Thyroid gland (tissue), 4 donors: ENCODE measurements around the gene HOMER2. TPM values are rescaled to one million over a fixed set of nuclear protein-coding genes. Genes with fewer than 3 reads are reported as not detected.
A peak's percentile ranks its signal among the peaks of the same experiment; 100 is the strongest.

Experiments used
- DNase-seq, 2 donors: peaks; one replicate each; pipeline ENCODE4 v3.0.0-alpha.2; 2019
- H3K27ac ChIP-seq, 3 donors: fragments of 200-600 bp; sonication (generic); 1 replicate in 2 of 3; 2 replicates in 1 of 3; pipeline ENCODE4 v1.5.1; 2016 to 2019; ENCODE audit warnings: mild to moderate bottlenecking in 1 of 3, moderate library complexity in 1 of 3
- H3K27me3 ChIP-seq: fragments of 200-600 bp; sonication (generic); one replicate; pipeline ENCODE4 v1.5.1; 2019
- H3K36me3 ChIP-seq, 2 donors: fragments of 200-600 bp; sonication (generic); one replicate each; pipeline ENCODE4 v1.5.1; 2016 to 2019
- H3K4me1 ChIP-seq, 2 donors: fragments of 200-600 bp; sonication (generic); one replicate each; pipeline ENCODE4 v1.5.1; 2017 to 2019
- H3K4me3 ChIP-seq, 3 donors: fragments of 200-600 bp; sonication (generic); replicated peaks in 1 of 3; 1 replicate in 2 of 3; 2 replicates in 1 of 3; pipeline ENCODE4 v1.5.1; 2016; ENCODE audit warnings: mild to moderate bottlenecking in 1 of 3
- H3K9me3 ChIP-seq: fragments of 200-600 bp; sonication (generic); one replicate; pipeline ENCODE4 v1.5.1; 2017
- CTCF ChIP-seq, 6 experiments: fragments of 200-600 bp in 3 of 6; fragments of 450-650 bp in 3 of 6; sonication (generic) in 3 of 6; IDR thresholded peaks; one replicate each; pipeline ENCODE4 v1.5.1; 2016 to 2019; ENCODE audit warnings: antibody characterized with exemption in 6 of 6, mild to moderate bottlenecking in 2 of 6, inconsistent platforms in 1 of 6, moderate library complexity in 1 of 6
- POLR2A ChIP-seq, 2 donors: fragments of 450-650 bp; IDR thresholded peaks; one replicate each; pipeline ENCODE4 v1.6.1; 2017; ENCODE audit warnings: antibody characterized with exemption in 2 of 2, mild to moderate bottlenecking in 2 of 2, moderate library complexity in 1 of 2
- WGBS, 2 donors: methylation state at CpG; one replicate each; pipeline ENCODE4 v1.1.5; 2017; 5-methylcytosine and 5-hydroxymethylcytosine counted together
- intact Hi-C: fragments of 100-400 bp; cut with DNase I; formaldehyde crosslinking; loops from one replicate; pipeline ENCODE4 v1.15.1; 2023
- total RNA-seq, 4 donors: library from RNA; depleted of rRNA; stranded (reverse); fragments of >200 nt; gene quantifications; one replicate each; pipeline ENCODE4 v1.2.3, GENCODE V29; 2016

HOMER2 gene
- total RNA-seq, 4 donors from 2014 or later: 89.1 to 211 (median 122) TPM

- peak; percentile 86 to 94 for DNase-seq
- WGBS, 2 donors: 53 to 67% methylated on average over 5 to 6 of the region's 6 CpGs
- Histone ChIP-seq H3K9me3 (no peaks in the 10 kb centered on the region), H3K4me3 (no peak overlapping the region), H3K27ac (peak overlapping the region; percentile 30 to 65 (median 38)), H3K27me3 (no peaks in the 10 kb centered on the region), H3K36me3 (no peaks in the 10 kb centered on the region), H3K4me1 (peaks cover 22 to 28% of the 10 kb centered on the region in 2 donors)
- no peak for TF ChIP-seq CTCF (IDR thresholded peaks at IDR 0.05)
- TF ChIP-seq POLR2A (IDR thresholded peaks at IDR 0.05): no peak
- intact Hi-C loops: no loop called here
These were observed 33.2 kb downstream of the HOMER2 start for GRCh38 chr15:82919231-82919886.

- WGBS, 2 donors: 93 to 94% methylated on average over 6 of the region's 6 CpGs
- peak overlapping the region in 2 of 3 donors; percentile 38 to 65 for H3K27ac ChIP-seq
- TF ChIP-seq POLR2A (IDR thresholded peaks at IDR 0.05) (no peak), CTCF (IDR thresholded peaks at IDR 0.05) (no peak)
- H3K36me3 ChIP-seq: no peaks in the 10 kb centered on the region
- H3K4me1 ChIP-seq: peaks cover 22 to 28% of the 10 kb centered on the region in 2 donors
- DNase-seq: no peak
- intact Hi-C loops: no loop called here
- no peak overlapping the region for H3K4me3 ChIP-seq
- H3K9me3 ChIP-seq: no peaks in the 10 kb centered on the region
- no peaks in the 10 kb centered on the region for H3K27me3 ChIP-seq
These were observed 33.8 kb downstream of the HOMER2 start for GRCh38 chr15:82918607-82919230.

- no peaks in the 10 kb centered on the region for H3K9me3 ChIP-seq
- no peaks in the 10 kb centered on the region for H3K36me3 ChIP-seq
- H3K4me3 ChIP-seq: no peak overlapping the region
- peaks cover 22 to 28% of the 10 kb centered on the region in 2 donors for H3K4me1 ChIP-seq
- H3K27ac ChIP-seq: peak overlapping the region in 1 of 3 donors; percentile 37
- 84 to 87% methylated on average over 2 to 6 of the region's 6 CpGs for whole genome bisulfite sequencing, 2 donors
- no peaks in the 10 kb centered on the region for H3K27me3 ChIP-seq
- DNase-seq: no peak
- TF ChIP-seq CTCF (IDR thresholded peaks at IDR 0.05): no peak
- TF ChIP-seq POLR2A (IDR thresholded peaks at IDR 0.05): no peak
- intact Hi-C loops: no loop called here
These were observed 34.4 kb downstream of the HOMER2 start for GRCh38 chr15:82918162-82918561.

- 90 to 94% methylated on average over 7 of the region's 7 CpGs for WGBS, 2 donors
These were observed 35.3 kb downstream of the HOMER2 start for GRCh38 chr15:82917249-82917648.

More at GRCh38 chr15:82917249-82917648, 35.3 kb downstream of the HOMER2 start:
- Histone ChIP-seq H3K4me1 (peaks cover 22 to 28% of the 10 kb centered on the region in 2 donors), H3K36me3 (no peaks in the 10 kb centered on the region), H3K27ac (peak overlapping the region in 2 of 3 donors; percentile 51 to 75), H3K4me3 (no peak overlapping the region), H3K27me3 (no peaks in the 10 kb centered on the region), H3K9me3 (no peaks in the 10 kb centered on the region)
- intact Hi-C loops: no loop called here
- TF ChIP-seq POLR2A (IDR thresholded peaks at IDR 0.05) (no peak), CTCF (IDR thresholded peaks at IDR 0.05) (no peak)
- DNase-seq: no peak
